ENCODE measurements around the gene BANF1. TPM values are rescaled to one million over a fixed set of nuclear protein-coding genes. Genes with fewer than 3 reads are reported as not detected.

Gene BANF1
- total and polyA plus RNA-seq, 2 of the 13 experiments (the other 11 are each of a cell fraction or from before 2014, with no cell fraction given): 40.5 to 86.5 TPM

DNA sequence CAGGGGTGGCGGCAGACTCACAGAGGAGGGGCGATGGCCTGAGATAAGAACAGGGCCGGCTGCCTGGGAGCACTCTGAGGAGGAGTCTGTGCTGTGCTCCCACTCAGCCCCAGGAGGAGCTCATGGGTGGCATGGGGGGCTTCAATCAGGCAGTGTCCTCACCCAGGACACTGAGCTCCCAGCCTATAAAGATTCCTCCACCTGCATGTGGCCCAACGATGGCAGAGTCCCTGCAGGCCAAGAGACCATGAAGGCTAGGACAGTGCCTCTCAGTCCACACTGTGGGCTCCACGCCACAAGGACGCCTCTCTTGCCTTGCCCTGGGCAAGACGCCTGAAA, 11.4 kb downstream of the BANF1 start:
- DNase-seq (ENCODE audit: low spot score) (no peak), FAIRE-seq (no peak), ATAC-seq (no peak)
- Histone ChIP-seq H3K9ac (ENCODE audit: insufficient read depth, low read depth, low read length) (no peak overlapping the region), H3K27ac (ENCODE audit: extremely low read length, insufficient read depth, low read length) (no peak overlapping the region), H2AFZ (ENCODE audit: low read length) (no peak overlapping the region), H3K27me3 (ENCODE audit: control insufficient read depth in 1 of 2, insufficient read depth in 2 of 2, low read length in 2 of 2) (peaks cover 9 to 45% of the 10 kb centered on the region in 2 experiments; a peak in 4 of 5 replicates), H3K9me3 (ENCODE audit: low read length) (no peaks in the 10 kb centered on the region), H3K4me1 (ENCODE audit: insufficient read depth, low read length) (no peaks in the 10 kb centered on the region; the same call in 1 of the 2 replicates), H3K36me3 (replicated peaks in 1 of 2; ENCODE audit: control insufficient read depth in 1 of 2, insufficient read depth in 2 of 2, low read length in 2 of 2) (no peaks in the 10 kb centered on the region), H3K4me2 (ENCODE audit: low read depth, low read length) (no peak overlapping the region), H4K20me1 (ENCODE audit: insufficient read depth, low read length) (no peaks in the 10 kb centered on the region), H3K4me3 (replicated peaks in 1 of 3; ENCODE audit: insufficient read depth in 1 of 3, low read depth in 2 of 3, low read length in 3 of 3) (no peak overlapping the region), H3K79me2 (ENCODE audit: insufficient read depth, low read length) (no peaks in the 10 kb centered on the region)
- TF ChIP-seq ZNF263 (CRISPR knock-in tag; IDR thresholded peaks at IDR 0.05): peak; percentile 95
- no peak for TF ChIP-seq ARID5B (CRISPR knock-in tag; IDR thresholded peaks at IDR 0.05)
- BruUV-seq (replicated peaks): no TSS peak
- ChIA-PET POLR2A (no interaction called here), CTCF (ENCODE audit: low intra/inter-chr PET ratio, low total read pairs) (no interaction called here)
- in situ Hi-C loops (cut with HindIII; ENCODE audit: extremely low pct_ligation_motif_present, low pct_unique_long_range_greater_than_20kb) (no loop called here), intact Hi-C loops (cut with micrococcal nuclease; ENCODE audit: unreplicated experiment) (no loop called here)
- WGBS (ENCODE audit: low lambda C conversion rate): 28% methylated on average over 3 of the region's 7 CpGs

DNA sequence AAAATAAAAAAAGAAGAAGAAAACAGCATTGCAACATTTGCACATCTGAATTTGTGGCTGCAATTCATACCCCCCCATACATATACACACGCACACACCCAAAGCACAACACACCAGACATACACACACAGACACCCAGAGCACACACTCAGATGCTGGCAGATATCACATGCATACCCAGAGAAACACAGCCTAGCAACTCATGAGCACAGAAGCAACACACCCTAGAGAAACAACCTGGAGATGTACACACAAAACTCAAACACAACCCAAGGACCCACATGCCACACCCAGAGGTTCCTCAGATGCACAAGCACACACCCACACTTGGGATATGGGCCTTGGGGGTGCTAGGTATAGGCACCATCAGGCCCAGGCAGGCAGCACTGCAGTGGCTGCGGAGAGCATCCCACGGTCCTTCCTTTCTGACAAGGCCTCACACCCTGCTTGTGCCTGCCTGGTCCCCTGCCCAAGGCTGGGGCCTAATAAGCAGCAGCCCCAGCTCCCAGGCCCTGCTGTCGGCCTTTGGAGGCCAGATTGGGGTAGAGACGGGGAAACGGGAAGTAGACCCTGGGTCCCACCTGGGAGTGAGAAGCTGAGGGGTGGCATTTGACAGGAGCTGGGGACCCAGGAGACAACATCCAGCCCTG, 12.6 kb downstream of the BANF1 start:
- no peaks in the 10 kb centered on the region for H3K36me3 ChIP-seq (replicated peaks in 1 of 2; ENCODE audit: control insufficient read depth in 1 of 2, insufficient read depth in 2 of 2, low read length in 2 of 2)
- FAIRE-seq (no peak), ATAC-seq (no peak), DNase-seq (ENCODE audit: low spot score) (no peak)
- H3K4me2 ChIP-seq (ENCODE audit: low read depth, low read length): no peak overlapping the region
- no peak overlapping the region for H2AFZ ChIP-seq (ENCODE audit: low read length)
- H3K27me3 ChIP-seq (ENCODE audit: control insufficient read depth in 1 of 2, insufficient read depth in 2 of 2, low read length in 2 of 2): peaks cover 11 to 45% of the 10 kb centered on the region in 2 experiments; a peak in 4 of 5 replicates
- in situ Hi-C loops (cut with HindIII; ENCODE audit: extremely low pct_ligation_motif_present, low pct_unique_long_range_greater_than_20kb) (no loop called here), intact Hi-C loops (cut with micrococcal nuclease; ENCODE audit: unreplicated experiment) (no loop called here)
- H3K4me1 ChIP-seq (ENCODE audit: insufficient read depth, low read length): no peaks in the 10 kb centered on the region; the same call in 1 of the 2 replicates
- CTCF ChIA-PET (ENCODE audit: low intra/inter-chr PET ratio, low total read pairs): no interaction called here
- H3K79me2 ChIP-seq (ENCODE audit: insufficient read depth, low read length): no peaks in the 10 kb centered on the region
- H3K9me3 ChIP-seq (ENCODE audit: low read length): no peaks in the 10 kb centered on the region
- no TSS peak for BruUV-seq (replicated peaks)
- H3K4me3 ChIP-seq (replicated peaks in 1 of 3; ENCODE audit: insufficient read depth in 1 of 3, low read depth in 2 of 3, low read length in 3 of 3): no peak overlapping the region
- H3K9ac ChIP-seq (ENCODE audit: insufficient read depth, low read depth, low read length): no peak overlapping the region
- WGBS (ENCODE audit: low lambda C conversion rate): 34% methylated on average over 4 of the region's 6 CpGs
- H4K20me1 ChIP-seq (ENCODE audit: insufficient read depth, low read length): no peaks in the 10 kb centered on the region
- POLR2A ChIA-PET: no interaction called here
- H3K27ac ChIP-seq (ENCODE audit: extremely low read length, insufficient read depth, low read length): no peak overlapping the region
- TF ChIP-seq ZNF383 (CRISPR knock-in tag; IDR thresholded peaks at IDR 0.05; ENCODE audit: borderline replicate concordance) (no peak), ZNF788 (CRISPR knock-in tag; IDR thresholded peaks at IDR 0.05; ENCODE audit: borderline replicate concordance) (no peak), NFKBIZ (CRISPR knock-in tag; IDR thresholded peaks at IDR 0.05) (no peak), FUBP1 (CRISPR knock-in tag; IDR thresholded peaks at IDR 0.05; ENCODE audit: borderline replicate concordance) (no peak), SYNCRIP (IDR thresholded peaks at IDR 0.05; ENCODE audit: insufficient read depth, low read depth, low read length) (no peak), PHF5A (CRISPR knock-in tag; IDR thresholded peaks at IDR 0.05; ENCODE audit: low read depth, unreplicated experiment) (no peak), HNRNPUL1 (IDR thresholded peaks at IDR 0.05; ENCODE audit: low read depth, low read length) (no peak)
- TF ChIP-seq, protein P1, sequence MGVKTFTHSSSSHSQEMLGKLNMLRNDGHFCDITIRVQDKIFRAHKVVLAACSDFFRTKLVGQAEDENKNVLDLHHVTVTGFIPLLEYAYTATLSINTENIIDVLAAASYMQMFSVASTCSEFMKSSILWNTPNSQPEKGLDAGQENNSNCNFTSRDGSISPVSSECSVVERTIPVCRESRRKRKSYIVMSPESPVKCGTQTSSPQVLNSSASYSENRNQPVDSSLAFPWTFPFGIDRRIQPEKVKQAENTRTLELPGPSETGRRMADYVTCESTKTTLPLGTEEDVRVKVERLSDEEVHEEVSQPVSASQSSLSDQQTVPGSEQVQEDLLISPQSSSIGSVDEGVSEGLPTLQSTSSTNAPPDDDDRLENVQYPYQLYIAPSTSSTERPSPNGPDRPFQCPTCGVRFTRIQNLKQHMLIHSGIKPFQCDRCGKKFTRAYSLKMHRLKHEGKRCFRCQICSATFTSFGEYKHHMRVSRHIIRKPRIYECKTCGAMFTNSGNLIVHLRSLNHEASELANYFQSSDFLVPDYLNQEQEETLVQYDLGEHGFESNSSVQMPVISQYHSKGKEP (CRISPR knock-in tag; IDR thresholded peaks at IDR 0.05): no peak

Measured in HepG2 (cell line).